HG03520 (cell line): Measurements from ENCODE around the gene SLC35A5.

ENCODE experiments used
- ATAC-seq: cut with Tn5 transposase; IDR thresholded peaks from one replicate; pipeline ENCODE4 v1.9.1; 2021; ENCODE audit warnings: mild to moderate bottlenecking, moderate library complexity; ENCODE audit not compliant: unreplicated experiment

SLC35A5 gene

GRCh38 chr3:112617285-112617684 lies 55.4 kb downstream of the SLC35A5 start:
- no peak for ATAC-seq

DNA sequence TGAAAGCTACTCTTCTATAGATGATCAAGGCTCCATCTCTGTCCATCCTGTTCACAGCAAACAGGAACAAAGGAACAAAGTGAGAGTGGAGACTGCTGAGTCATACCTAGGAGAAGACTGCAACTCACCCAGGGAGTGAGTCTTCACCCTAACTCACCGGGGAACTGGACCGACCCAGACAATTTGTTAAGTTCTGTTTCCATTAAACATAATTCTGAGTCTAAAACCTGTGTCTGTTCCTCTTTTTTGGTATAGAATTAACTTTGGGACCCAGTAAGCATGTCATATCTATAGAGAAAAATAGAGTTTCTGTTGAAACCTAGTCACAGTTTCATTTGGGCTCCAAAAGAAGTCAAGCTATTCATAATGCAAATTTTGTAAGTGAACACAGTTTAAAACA lies 57.5 kb downstream of the SLC35A5 start:
- peak; percentile 77 for ATAC-seq

GRCh38 chr3:112623213-112623612 lies 61.4 kb downstream of the SLC35A5 start:
- ATAC-seq, result no peak

DNA sequence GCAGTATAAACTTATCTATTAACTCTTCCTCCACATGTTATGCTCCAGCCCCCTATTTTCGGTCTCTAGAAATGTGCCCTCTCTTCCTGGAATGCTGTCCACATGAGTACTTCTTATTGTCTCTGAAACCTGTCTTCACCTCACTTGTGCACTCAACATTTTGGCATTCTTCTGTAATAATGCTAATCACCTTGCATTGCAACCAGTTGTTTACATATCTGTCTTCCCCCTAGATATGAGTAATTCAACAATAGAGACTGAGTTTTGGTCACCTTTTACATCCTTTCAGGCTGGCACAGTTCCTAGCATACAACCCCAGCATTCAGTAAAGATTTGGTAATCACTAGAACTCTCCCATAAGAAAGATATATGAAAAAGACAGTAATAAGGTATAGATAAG lies 61.9 kb downstream of the SLC35A5 start:
- no peak for ATAC-seq

DNA sequence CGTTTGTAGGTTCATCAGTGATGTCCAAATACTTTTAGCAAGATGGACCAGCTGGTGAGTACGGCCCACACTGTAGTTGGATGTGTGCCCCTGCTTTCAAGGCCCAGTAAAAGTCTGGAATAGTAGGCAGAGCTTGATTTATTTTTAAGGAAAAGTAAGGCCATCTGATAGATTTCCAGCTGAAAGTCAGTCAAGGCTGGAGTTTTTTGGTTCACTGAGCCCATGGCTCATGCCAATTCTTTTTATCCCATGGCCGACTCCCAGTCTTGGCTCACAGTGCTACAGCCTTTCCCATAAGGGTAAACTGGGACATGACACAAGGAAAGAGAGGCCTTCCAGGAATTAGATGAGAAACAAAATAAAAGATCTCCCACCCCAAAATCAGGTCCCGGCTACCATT lies 65.6 kb downstream of the SLC35A5 start:
- no peak for ATAC-seq

DNA sequence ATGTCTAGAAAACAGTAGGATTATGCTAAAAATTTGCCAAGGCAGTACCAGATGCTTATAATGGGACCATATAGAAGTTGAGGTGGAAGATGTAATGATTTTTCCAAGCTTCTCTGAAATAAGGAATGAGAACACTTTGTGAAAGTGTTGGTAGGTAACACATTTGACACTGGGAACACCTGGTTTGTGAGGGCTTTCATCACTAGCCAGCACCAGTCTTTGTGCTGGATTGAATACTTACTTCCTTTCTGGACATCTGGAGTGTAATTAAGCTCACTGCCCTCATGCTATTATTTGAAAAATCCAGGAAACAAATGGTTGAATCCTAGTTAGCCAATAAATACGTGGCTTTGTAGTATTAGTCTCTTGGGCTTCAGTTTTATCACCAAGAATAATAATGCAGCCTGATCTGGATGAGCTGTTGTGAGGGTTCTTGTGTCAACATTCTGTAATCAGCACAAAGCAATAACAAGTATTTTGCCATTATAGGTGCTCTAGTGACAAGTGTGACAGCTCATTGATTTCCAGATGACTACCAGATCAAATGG lies 66.1 kb downstream of the SLC35A5 start:
- ATAC-seq, result no peak

GRCh38 chr3:112629425-112629824 lies 67.6 kb downstream of the SLC35A5 start:
- no peak for ATAC-seq

DNA sequence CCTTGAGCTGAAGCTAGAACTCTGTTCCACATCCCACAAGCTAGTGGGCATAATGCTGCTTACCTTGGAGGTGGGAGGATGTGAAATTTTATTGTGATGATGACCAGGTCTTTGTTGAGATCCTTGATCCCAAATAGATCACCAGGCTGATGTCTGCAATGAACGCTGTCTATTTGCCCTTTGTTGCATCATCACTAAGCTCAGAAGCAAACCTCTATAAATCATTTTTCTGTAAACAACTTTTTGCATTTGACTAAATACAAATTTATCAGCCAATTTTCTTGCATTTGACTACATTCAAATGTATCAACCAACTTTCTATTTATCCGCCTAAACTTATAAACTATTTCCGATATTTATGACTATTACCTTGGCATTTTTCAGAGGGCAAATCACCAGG lies 69.4 kb downstream of the SLC35A5 start:
- no peak for ATAC-seq

DNA sequence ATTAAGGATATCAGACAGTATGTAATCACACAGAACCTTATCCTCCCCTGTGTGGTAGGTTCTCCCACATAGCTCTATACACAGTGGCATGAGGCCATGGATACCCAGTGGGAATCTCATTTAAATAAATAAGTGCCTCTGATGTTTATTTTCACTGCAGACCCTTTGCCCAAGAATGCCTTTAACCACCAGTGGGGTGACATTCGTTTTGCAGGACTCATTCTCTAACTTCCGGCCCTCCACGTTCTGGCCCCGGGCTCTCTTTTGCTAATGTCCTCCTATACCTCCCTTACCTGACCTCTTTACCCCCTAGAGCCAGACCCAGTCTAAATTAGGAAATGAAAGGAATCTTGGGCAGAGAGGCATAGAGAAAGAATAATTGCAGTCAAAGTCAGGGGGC lies 70.8 kb downstream of the SLC35A5 start:
- ATAC-seq, result no peak

- no peak for ATAC-seq
Measured at GRCh38 chr3:112633191-112633590, 71.3 kb downstream of the SLC35A5 start.

- ATAC-seq, result no peak
Measured at GRCh38 chr3:112633757-112634156, 71.9 kb downstream of the SLC35A5 start.

- no peak for ATAC-seq
Measured at GRCh38 chr3:112634786-112635541, 73.1 kb downstream of the SLC35A5 start.
